Measurements from ENCODE around the gene LY9. TPM values are rescaled to one million over a fixed set of nuclear protein-coding genes. Genes with fewer than 3 reads are reported as not detected.
"Not testable (repeated sequence)": the region's sequence is repeated elsewhere in the genome, so short reads cannot be mapped to it uniquely, and the experiment has no call there.

Gene LY9
- total RNA-seq, 4 donors from 2014 or later, result 0.22 to 3.0 (median 1.9) TPM; not detected in 1

- Histone ChIP-seq H3K4me1 (no peaks in the 10 kb centered on the region), H3K4me3 (no peak overlapping the region), H3K36me3 (no peaks in the 10 kb centered on the region), H3K27ac (no peak overlapping the region), H3K27me3 (no peaks in the 10 kb centered on the region), H3K9me3 (no peaks in the 10 kb centered on the region)
- TF ChIP-seq POLR2A (IDR thresholded peaks at IDR 0.05) (no peak), EP300 (IDR thresholded peaks at IDR 0.05) (no peak), CTCF (IDR thresholded peaks at IDR 0.05) (no peak)
- no peak for DNase-seq (ENCODE audit: low spot score in 2 of 2)
These were observed 70.2 kb downstream of the LY9 start for GRCh38 chr1:160866001-160866694.

GRCh38 chr1:160866695-160867260 is 70.8 kb downstream of the LY9 start:
- TF ChIP-seq POLR2A (IDR thresholded peaks at IDR 0.05), result no peak
- WGBS, 2 donors, result 72 to 75% methylated on average over 6 of the region's 6 CpGs
- H3K36me3 ChIP-seq, result no peaks in the 10 kb centered on the region

GRCh38 chr1:160867651-160868050 is 71.7 kb downstream of the LY9 start:
- H3K36me3 ChIP-seq; DNase-seq (ENCODE audit: low spot score in 2 of 2); H3K27ac ChIP-seq; H3K27me3 ChIP-seq; H3K9me3 ChIP-seq; H3K4me3 ChIP-seq; H3K4me1 ChIP-seq: not testable (repeated sequence)
- 46 to 50% methylated on average over 4 of the region's 4 CpGs for WGBS, 2 donors

More at GRCh38 chr1:160866695-160867260, 70.8 kb downstream of the LY9 start:
- no peaks in the 10 kb centered on the region for H3K4me1 ChIP-seq
- H3K27me3 ChIP-seq, result no peaks in the 10 kb centered on the region
- no peak overlapping the region for H3K4me3 ChIP-seq
- no peak for DNase-seq (ENCODE audit: low spot score in 2 of 2)
- no peaks in the 10 kb centered on the region for H3K9me3 ChIP-seq
- H3K27ac ChIP-seq, result no peak overlapping the region

GRCh38 chr1:160868141-160868540 is 72.2 kb downstream of the LY9 start:
- H3K4me3 ChIP-seq, result no peak overlapping the region
- H3K27me3 ChIP-seq, result no peaks in the 10 kb centered on the region
- no peak for DNase-seq (ENCODE audit: low spot score in 2 of 2)
- H3K27ac ChIP-seq, result no peak overlapping the region
- TF ChIP-seq POLR2A (IDR thresholded peaks at IDR 0.05) (no peak), CTCF (IDR thresholded peaks at IDR 0.05) (no peak), EP300 (IDR thresholded peaks at IDR 0.05) (no peak)
- H3K36me3 ChIP-seq, result no peaks in the 10 kb centered on the region
- no peaks in the 10 kb centered on the region for H3K9me3 ChIP-seq
- no peaks in the 10 kb centered on the region for H3K4me1 ChIP-seq
- WGBS, 2 donors, result 68 to 84% methylated on average over 3 of the region's 3 CpGs

GRCh38 chr1:160874935-160875334 is 79.0 kb downstream of the LY9 start:
- no peaks in the 10 kb centered on the region for H3K27me3 ChIP-seq
- no peak for DNase-seq (ENCODE audit: low spot score in 2 of 2)
- H3K9me3 ChIP-seq, result no peaks in the 10 kb centered on the region
- no peak overlapping the region for H3K27ac ChIP-seq
- no peaks in the 10 kb centered on the region for H3K4me1 ChIP-seq
- WGBS, 2 donors, result 70 to 72% methylated on average over 3 of the region's 3 CpGs
- H3K4me3 ChIP-seq, result no peak overlapping the region
- TF ChIP-seq CTCF (IDR thresholded peaks at IDR 0.05) (no peak), POLR2A (IDR thresholded peaks at IDR 0.05) (no peak), EP300 (IDR thresholded peaks at IDR 0.05) (no peak)
- no peaks in the 10 kb centered on the region for H3K36me3 ChIP-seq

GRCh38 chr1:160875591-160875990 is 79.6 kb downstream of the LY9 start:
- 65 to 76% methylated on average over 4 of the region's 4 CpGs for WGBS, 2 donors
- H3K4me3 ChIP-seq; DNase-seq (ENCODE audit: low spot score in 2 of 2); H3K27ac ChIP-seq; H3K36me3 ChIP-seq; H3K27me3 ChIP-seq; H3K4me1 ChIP-seq; H3K9me3 ChIP-seq: not testable (repeated sequence)

Measured in tibial nerve (tissue), 4 donors.